ENCODE results near the gene XXYLT1.

- no peak for TF ChIP-seq CTCF (optimal IDR thresholded peaks at IDR 0.05 in 1 of 3, IDR thresholded peaks at IDR 0.05 in 1 of 3, conservative IDR thresholded peaks at IDR 0.05 in 1 of 3; ENCODE audit: extremely low read depth in 1 of 3, insufficient read depth in 2 of 3, low read length in 3 of 3)
- no peak for TF ChIP-seq EZH2 (IDR thresholded peaks at IDR 0.05; ENCODE audit: low read length)
These were observed 21.0 kb downstream of the XXYLT1 start for GRCh38 chr3:195249858-195250464.
